Endothelial cell (in vitro differentiated cells): ENCODE results near the gene NES. TPM values are rescaled to one million over a fixed set of nuclear protein-coding genes. Genes with fewer than 3 reads are reported as not detected.

ENCODE experiments used
- DNase-seq: peaks from one replicate; pipeline ENCODE4 v3.0.0; 2021; ENCODE audit warnings: low spot score
- H3K27ac Mint-ChIP-seq: one replicate; pipeline ENCODE4 v1.8.0; 2021; ENCODE audit warnings: mixed read lengths, inconsistent platforms; ENCODE audit not compliant: unreplicated experiment
- H3K27me3 Mint-ChIP-seq: one replicate; pipeline ENCODE4 v1.8.0; 2021; ENCODE audit warnings: mild to moderate bottlenecking, moderate library complexity, mixed read lengths, inconsistent platforms; ENCODE audit not compliant: unreplicated experiment
- H3K36me3 Mint-ChIP-seq: one replicate; pipeline ENCODE4 v1.8.0; 2021; ENCODE audit warnings: mild to moderate bottlenecking, low read depth, mixed read lengths, inconsistent platforms; ENCODE audit not compliant: unreplicated experiment
- H3K4me1 Mint-ChIP-seq: one replicate; pipeline ENCODE4 v1.8.0; 2021; ENCODE audit warnings: mild to moderate bottlenecking, mixed read lengths, inconsistent platforms; ENCODE audit not compliant: unreplicated experiment
- H3K4me3 Mint-ChIP-seq: one replicate; pipeline ENCODE4 v1.8.0; 2021; ENCODE audit warnings: mild to moderate bottlenecking, mixed read lengths, inconsistent platforms; ENCODE audit not compliant: unreplicated experiment
- H3K9me3 Mint-ChIP-seq: one replicate; pipeline ENCODE4 v1.8.0; 2021; ENCODE audit warnings: mixed read lengths, inconsistent platforms; ENCODE audit not compliant: unreplicated experiment
- CTCF ChIP-seq: fragments of 200-600 bp; sonication (generic); IDR thresholded peaks from one replicate; pipeline ENCODE4 v1.5.0; 2021; ENCODE audit warnings: antibody characterized with exemption; ENCODE audit not compliant: unreplicated experiment
- total RNA-seq: library from RNA; stranded (reverse); fragmentation: NEBNext Ultra II Directional; extraction: Animal tissue kit (Norgen Biotek cat#: 25700); gene quantifications from one replicate; pipeline ENCODE4 v1.2.1, GENCODE V29; 2021; ENCODE audit not compliant: unreplicated experiment

NES gene
- total RNA-seq, 1 donor from 2014 or later: 111 TPM

GRCh38 chr1:156663178-156663577 is 14.0 kb downstream of the NES start:
- H3K4me3 Mint-ChIP-seq: no peak overlapping the region
- DNase-seq: no peak
- peaks cover 8% of the 10 kb centered on the region for H3K36me3 Mint-ChIP-seq
- TF ChIP-seq CTCF: no peak
- H3K4me1 Mint-ChIP-seq: peaks cover 79% of the 10 kb centered on the region
- H3K27me3 Mint-ChIP-seq: peaks cover 24% of the 10 kb centered on the region
- H3K27ac Mint-ChIP-seq: peak overlapping the region; percentile 92
- H3K9me3 Mint-ChIP-seq: no peaks in the 10 kb centered on the region

GRCh38 chr1:156662800-156663055 is 14.5 kb downstream of the NES start:
- no peaks in the 10 kb centered on the region for H3K9me3 Mint-ChIP-seq
- H3K27me3 Mint-ChIP-seq: peaks cover 26% of the 10 kb centered on the region
- no peak for DNase-seq
- H3K36me3 Mint-ChIP-seq: peaks cover 8% of the 10 kb centered on the region
- H3K4me1 Mint-ChIP-seq: peaks cover 78% of the 10 kb centered on the region
- H3K27ac Mint-ChIP-seq: peak overlapping the region; percentile 92
- no peak overlapping the region for H3K4me3 Mint-ChIP-seq
- no peak for TF ChIP-seq CTCF

- H3K4me3 Mint-ChIP-seq: peak overlapping the region; percentile 53
- peaks cover 26% of the 10 kb centered on the region for H3K27me3 Mint-ChIP-seq
- peaks cover 8% of the 10 kb centered on the region for H3K36me3 Mint-ChIP-seq
- DNase-seq: no peak
- H3K9me3 Mint-ChIP-seq: no peaks in the 10 kb centered on the region
- H3K4me1 Mint-ChIP-seq: peaks cover 76% of the 10 kb centered on the region
- no peak for TF ChIP-seq CTCF
- H3K27ac Mint-ChIP-seq: peak overlapping the region; percentile 92
These were observed 15.0 kb downstream of the NES start for GRCh38 chr1:156662005-156662799.

GRCh38 chr1:156660752-156661112 is 16.5 kb downstream of the NES start:
- no peak for DNase-seq

More at GRCh38 chr1:156660752-156661112, 16.5 kb downstream of the NES start:
- H3K4me1 Mint-ChIP-seq: peaks cover 66% of the 10 kb centered on the region
- H3K9me3 Mint-ChIP-seq: no peaks in the 10 kb centered on the region
- H3K36me3 Mint-ChIP-seq: peaks cover 8% of the 10 kb centered on the region
- H3K27me3 Mint-ChIP-seq: peaks cover 30% of the 10 kb centered on the region
- TF ChIP-seq CTCF: no peak
- H3K4me3 Mint-ChIP-seq: peak overlapping the region; percentile 85
- H3K27ac Mint-ChIP-seq: peak overlapping the region; percentile 92
